HG02938 (cell line): ENCODE results near the gene NKIRAS2.

ENCODE experiments used
- ATAC-seq: cut with Tn5 transposase; IDR thresholded peaks from one replicate; pipeline ENCODE4 v1.9.1; 2021; ENCODE audit warnings: mild to moderate bottlenecking, moderate library complexity; ENCODE audit not compliant: unreplicated experiment

NKIRAS2 gene

DNA sequence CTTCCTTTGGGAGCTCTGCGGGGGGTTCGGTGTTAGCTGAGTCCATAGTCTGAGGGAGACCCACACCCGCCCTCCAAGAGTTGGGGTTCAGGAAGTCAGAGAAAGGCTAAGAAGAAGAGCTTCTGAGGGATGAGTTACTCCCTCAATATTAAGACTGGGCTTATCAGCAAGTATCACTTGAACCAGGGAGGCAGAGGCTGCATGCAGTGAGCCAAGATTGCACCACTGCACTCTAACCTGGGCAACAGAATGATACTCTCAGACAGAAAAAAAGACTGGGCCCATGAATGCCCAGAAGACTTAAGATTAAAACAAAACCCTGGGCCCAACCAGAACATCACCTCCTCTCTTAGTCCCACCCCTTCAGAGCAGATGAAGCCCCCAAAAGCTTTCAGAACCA is 6.0 kb downstream of the NKIRAS2 start:
- no peak for ATAC-seq

DNA sequence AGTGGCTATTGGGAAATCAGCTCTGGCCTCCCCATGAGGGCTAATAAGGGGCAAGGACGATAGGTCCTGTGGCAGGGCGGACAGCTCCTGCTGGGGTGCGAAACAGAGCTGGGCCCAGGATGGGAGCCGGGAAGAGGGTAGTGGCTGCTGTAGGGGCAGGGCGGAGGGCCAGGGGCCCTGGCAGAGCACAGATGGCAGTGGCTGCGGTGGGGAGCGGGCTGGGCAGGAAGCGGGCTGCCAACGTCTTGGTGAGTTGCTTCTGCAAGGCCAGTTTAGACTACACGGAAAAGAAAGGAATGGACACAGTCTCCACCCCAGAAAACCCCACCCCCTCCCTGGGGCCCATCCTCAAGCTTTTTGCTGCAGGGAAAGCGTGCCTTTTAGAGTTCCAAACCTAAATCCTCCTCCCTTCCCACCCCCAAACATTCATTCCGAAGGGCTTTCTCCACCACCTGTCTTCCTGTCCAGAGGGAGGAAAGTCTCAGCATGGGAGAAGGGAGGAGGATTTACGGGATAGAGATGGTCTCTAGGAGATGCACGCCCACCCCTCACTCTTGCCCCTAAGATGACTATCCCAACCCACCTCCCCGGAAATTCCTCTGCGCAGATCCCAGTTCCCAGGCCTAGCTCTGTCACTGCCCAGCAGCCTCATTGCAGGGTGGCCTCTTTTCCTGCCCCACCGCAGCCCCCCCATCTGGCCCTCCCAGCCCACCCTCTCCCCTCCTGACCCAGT is 7.1 kb downstream of the NKIRAS2 start:
- no peak for ATAC-seq

DNA sequence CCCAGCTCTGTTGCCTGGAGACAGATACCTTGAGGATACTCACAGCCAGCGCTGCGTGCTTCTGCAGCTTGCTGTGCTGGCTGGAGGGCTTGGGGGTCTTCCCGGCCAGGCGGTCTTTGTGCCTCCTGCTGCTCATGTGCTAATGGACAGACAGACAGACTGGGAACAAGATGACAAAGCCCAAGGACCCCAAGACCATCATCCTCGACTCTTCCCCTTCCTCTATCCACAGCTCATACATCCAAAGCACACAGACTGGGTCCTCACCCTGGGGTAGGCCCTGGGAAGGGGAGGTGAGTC is 7.7 kb downstream of the NKIRAS2 start:
- ATAC-seq, result no peak

DNA sequence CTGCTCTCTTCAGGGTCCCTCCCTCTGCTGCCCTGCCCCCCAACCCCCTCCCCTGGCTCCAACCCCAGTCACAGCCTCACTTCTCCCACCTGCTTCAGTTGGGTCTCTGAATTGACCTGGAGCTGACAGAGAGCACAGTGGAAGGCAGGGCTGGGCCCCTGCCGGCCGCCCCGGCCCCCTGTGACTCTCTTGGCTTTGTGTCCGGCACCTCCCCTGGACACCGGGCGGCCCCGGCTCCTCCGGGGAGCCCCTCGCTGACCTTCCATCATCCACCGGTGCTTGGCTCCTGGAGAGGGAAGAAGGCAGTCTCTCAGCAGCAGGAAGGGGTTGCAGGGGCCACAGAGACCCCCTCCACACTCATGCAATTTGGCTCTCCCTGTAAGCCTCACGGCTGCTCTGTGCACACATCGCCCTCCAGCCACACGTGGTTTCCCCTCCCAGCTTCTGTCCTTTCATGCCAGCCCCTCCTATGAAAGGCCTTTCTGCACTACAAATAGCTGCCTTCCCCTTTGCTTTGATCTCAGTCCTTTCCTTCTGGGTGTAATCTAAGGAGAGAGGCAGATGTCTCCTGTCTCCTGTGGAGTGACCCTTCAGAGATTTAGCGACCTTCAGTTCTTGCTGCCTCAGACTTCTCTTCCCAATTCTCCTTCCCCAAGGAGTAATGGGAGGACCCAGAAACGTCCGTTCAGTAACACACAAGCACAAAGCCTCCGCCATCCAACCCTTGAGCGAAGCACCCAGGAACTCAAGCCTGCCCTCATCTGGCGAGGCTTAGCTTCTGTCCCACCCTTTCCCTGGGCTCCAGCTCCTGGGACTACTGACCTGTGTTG is 8.3 kb downstream of the NKIRAS2 start:
- no peak for ATAC-seq

DNA sequence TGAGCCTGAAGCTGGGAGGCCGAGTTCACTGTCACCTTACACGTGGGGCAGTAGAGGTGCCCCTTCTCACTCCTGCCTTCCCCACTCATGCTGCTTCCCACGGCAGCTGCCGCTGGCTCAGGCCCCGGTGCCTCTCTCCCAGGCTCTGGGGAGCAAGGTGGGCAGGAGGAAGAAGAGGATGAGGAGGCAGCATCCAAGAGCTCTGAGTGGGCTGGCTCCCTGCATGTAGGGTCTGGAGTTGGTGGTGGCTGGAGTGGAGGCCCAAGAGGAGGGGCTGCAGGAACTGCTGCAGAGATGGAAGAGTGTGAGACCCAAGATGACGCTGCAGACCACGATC is 8.9 kb downstream of the NKIRAS2 start:
- no peak for ATAC-seq

DNA sequence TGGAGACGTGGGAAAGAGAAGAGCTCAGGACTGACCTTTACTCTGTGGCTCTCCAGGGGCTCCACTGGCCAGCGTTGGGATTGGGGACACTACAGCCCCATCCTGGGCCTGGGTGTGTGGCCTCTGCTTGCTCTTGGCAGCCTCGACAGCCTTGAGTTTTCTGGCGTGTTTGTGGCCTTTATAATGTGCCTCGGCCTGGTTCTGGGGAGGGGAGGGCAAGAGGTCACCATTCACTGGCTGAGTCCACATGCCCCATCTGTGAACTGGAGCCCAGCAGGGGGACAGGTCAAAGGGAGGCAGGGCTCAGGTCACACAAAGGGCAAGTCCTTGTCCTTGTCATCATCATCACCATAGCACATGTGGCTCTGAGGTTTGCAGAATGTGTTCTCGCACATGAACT is 11.7 kb downstream of the NKIRAS2 start:
- no peak for ATAC-seq

DNA sequence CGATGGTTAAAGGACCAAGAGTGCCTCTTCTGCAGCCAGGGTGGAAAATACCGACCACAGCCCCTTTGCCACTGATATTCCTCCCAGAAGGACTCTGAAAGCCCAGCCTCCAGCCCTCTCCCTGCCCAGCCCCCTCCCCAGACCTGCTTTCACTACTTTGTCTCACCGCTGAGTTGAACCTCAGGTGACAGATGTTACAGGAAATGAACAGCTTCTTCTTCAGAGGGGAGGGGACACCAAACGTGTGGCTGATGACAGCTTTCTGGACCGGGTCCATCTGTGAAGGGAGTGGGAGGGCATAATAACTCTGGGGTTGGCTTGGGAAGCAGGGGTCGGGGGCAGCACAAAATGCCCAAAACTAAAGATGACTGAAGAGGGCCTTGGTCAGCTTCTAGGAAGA is 14.2 kb downstream of the NKIRAS2 start:
- no peak for ATAC-seq

DNA sequence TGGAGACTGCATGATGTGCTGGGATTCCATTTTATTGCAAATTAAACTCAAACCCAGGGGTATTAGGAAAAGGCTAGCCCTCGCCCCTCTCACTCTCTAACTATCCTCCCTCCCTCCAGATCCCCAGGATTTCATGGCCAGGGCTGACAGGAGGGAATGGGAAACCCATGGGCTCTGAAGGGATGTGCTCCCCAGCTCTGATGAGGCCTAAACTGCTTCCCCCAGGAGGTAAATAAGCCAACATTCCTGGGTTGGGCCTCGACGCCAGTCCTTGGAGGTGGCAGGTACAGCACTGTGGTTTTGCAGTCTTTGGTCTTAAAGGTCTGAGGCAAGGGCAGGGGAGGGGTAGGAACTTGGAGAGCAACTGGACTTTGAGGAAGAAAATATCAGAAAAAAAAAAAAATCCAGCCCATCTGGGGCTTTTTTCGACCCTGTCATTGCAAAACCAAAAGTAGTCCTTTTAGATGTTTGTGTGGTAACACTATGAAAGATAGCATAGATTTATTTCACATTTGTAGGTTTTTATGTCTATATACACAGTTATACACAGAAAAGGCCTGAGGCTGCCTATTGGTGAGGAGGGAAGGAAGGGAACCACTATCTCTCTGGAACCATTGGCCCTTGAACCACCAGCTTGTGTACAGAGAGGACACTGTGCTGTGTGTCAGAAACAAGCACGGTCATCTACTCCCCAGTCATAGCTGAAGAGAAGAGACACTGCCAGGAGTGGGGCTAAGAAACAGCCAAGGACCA is 18.5 kb downstream of the NKIRAS2 start:
- ATAC-seq, result no peak

DNA sequence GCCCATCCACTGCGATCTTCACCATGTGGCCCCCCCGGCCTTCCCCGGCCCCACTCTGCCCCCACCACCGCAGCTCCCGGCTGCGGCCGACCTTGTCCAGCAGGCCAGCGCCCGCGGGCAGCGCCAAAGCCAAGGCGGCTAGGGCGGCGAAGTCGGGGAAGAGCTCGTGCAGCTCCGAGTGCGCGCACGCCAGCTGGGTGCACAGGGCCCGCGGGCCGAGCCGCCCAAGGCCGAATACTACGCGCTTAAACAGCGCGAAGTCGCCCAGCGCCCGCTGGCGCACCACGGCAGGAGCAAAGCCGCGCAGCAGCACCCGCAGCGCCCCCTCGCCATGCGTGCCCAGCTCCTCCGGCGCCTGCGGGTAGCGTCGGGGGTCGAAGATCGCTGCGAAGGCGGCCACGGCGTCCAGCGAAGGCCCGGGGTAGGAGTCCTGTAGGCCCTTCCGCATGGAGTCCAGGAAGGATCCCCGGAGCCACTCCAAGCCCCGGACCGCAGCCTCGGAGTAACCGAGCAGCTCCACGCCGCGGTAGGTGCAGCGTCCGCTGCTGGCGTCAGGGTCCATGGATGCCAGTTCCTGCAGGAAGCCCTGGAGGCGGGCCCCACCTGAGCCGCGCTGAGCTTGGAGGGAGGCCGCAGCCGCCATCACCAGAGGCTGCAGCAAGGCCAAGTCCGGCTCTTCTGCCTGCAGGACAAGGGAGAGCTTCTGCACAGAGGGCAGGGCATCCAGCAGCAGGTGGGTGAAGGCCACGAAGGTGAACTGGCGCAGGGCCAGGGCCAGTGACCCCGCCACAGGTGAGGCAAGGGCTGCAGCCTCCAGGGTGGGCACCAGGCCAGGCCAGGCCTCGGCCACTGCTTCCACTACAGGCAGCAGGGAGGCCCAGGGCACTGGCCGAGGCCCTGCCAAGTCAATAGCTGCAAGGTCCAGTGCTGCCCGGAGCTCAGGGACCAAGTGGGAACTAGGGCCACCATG is 20.2 kb downstream of the NKIRAS2 start:
- no peak for ATAC-seq

DNA sequence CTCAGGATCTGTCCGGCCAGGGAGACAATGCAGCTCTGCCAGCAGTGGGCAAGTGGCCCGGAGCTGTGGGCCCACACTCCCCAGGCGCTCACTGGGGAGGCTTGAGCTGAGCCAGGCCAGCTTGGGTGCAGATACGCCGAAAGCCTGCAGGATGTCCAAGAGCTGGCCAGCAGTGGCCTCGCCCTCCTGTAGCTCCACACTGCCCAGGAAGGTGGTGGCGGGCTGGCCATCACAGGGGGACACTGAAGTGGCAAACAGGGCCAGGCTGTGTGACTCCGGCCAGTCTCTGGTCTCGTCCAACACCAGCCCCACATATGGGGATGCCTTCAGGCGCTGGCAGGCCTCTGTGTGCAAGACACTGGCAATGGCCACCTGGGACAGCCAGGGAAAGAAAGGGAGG is 20.9 kb downstream of the NKIRAS2 start:
- no peak for ATAC-seq

DNA sequence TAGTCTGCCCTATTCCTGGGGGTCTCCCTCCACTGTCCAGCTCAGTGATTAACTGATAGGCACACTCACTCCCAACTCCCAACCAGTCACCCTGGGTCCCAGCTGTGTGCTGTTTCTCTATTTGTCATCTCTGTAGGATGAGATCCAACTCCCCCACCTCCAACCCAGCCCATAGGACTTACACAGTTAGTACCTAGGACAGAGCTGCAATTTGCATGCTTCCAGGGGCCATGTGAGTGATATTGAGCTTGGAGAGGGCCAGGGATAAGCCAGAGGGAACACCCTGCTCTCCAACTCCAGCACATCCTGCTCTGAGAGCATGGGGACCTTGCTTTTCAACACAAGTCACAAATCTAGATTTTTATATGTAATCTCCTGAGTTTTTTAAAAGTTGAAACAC is 21.7 kb downstream of the NKIRAS2 start:
- ATAC-seq, result no peak

DNA sequence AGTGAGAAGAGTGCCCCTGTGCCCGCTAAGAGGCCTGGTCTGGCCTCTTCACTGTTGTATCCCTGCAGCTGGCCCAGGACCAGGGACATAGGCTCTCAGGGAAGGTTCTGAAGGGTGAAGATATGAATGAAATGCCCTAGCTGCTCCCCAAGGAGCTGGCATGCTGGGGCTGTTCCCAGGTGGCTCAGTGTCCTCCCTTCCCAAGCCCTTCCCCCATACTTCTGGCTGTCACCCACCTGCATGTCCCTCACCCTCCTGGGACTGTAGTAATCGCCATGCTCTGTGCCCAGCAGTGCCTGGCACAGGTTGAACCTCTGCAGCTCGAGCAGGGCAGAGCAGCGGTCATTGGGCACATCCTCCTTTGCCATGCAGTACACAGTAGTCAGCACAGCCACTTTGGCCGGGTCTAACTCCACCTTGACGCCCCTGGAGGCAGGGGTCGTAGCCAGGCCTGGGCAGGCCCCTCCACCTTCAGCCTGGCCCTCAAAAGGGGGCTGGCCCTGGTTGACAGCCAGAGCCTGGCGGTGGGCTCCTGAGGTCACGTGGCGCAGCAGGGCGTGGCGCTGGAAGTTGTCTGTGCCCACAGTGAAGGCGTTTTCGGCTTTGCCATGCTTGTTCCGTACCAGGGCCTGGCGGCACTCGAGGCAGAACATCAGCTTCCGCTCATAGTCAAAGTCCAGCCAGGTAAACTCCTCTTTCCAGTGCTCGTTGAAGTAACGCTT is 22.9 kb downstream of the NKIRAS2 start:
- ATAC-seq, result no peak

DNA sequence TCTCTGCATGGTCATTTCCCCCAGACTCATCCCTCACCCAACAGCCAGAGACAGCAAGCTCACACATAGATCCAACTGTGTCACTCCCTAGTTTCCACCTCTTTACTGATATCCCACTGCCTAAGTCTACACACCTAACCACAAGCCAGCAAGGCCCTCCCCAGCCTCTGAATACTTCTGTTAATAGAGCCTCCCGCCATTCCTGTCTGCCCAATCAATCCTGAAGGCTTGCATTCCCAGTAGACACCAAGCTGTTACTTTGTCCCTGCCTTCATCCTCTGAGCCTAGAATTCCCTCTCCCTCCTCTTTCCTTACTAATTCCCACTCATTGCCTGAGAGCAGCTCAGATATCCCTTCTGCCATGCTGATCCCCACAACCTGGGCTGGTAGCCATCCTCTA is 25.8 kb downstream of the NKIRAS2 start:
- ATAC-seq, result no peak

DNA sequence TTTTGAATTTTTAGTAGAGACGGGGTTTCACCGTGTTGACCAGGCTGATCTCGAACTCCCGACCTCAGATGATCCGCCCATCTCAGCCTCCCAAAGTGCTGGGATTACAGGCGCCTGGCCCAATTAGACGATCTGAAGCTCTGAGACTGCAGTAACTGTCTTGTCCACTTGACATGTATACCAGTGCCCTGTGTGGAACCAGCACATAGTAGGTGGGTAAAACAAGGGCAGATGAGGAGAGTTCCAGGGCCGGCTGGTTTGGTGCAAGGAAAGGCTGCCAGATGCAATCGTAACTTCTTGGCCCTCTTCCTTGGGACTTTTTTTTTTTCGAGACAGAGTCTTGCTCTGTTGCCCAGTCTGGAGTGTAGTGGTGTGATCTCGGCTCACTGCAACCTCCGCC is 27.5 kb downstream of the NKIRAS2 start:
- ATAC-seq, result no peak

DNA sequence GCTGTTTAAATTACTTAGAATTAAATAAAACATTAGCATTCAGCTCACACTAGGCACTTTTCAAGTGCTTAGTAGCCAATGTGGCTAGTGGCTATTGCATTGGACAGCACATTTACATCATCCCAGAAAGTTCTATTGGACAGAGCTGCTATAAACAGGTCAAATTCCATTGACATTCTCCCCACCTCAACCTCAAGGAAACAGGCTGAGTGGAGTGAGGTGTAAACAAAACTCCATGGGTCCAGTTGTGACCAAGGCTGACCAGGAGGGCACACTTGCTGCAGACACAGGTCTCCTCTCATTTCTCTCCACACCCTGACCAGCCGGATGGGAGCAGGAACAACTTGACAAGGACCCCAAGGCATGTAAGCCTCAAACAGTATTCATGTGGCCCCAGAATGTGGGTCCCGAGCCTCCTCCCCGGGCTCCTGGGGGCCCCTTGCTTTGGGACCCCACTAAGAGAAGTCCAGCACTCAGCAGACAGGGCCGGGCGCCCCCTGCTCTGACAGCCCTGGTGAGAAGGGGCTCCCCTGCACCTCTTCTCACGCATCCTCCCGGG is 30.0 kb downstream of the NKIRAS2 start:
- no peak for ATAC-seq

DNA sequence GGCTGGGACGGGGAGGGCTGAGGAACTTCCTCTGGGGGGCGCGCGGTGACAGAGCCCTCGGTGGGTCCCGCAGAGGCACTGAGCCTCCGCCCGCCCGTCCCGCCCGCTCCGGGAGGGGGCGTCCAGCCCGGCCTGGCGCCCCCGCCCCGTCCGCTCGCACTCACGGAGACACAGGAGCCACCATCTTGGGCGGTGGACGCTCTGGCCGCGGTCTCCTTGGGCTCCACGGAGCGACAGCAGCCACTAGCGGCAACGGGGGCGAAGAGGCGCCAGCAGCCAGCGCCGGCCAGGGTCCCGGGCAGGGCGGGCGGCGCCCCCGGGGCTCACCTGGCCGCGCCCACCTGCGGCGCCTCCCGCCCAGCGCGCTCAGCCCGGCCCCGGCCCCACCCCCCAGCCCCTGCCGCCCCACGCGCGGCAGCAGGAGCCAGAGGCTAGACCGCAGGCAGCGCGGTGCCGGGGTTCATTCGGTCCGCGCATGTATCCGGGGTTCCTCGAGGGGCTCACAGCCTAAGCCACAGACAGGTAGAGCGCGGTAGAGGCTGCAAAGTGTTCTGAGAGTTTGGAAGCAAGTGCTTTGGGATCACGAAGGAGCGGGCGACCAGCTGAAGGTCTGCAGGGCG is 30.6 kb downstream of the NKIRAS2 start, which contains the start of gene C17orf113:
Gene C17orf113, minus strand, starts transcription at position 209 of the 620 bp plus-strand sequence. CDS start 7,225 bp downstream, outside the sequence.
- no peak for ATAC-seq

DNA sequence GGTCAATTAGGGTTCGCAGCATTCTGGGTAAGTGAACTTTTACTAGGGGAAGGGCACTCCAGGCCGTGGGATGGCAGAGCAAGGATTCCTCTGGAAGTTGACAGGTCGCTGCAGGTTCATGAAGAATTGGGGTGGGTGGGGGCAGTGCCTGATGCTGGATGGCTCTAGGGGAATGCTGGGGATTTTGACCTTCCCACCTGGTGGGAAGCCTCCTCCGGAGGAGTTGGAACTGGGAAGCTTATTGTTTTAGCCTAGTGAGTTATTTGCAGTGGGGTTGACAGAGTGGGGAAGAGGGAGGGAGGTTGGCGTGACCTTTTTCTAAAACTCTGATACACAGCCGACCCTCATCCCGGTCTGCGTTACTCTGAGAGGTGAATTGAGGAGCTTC is 31.1 kb downstream of the NKIRAS2 start:
- no peak for ATAC-seq

DNA sequence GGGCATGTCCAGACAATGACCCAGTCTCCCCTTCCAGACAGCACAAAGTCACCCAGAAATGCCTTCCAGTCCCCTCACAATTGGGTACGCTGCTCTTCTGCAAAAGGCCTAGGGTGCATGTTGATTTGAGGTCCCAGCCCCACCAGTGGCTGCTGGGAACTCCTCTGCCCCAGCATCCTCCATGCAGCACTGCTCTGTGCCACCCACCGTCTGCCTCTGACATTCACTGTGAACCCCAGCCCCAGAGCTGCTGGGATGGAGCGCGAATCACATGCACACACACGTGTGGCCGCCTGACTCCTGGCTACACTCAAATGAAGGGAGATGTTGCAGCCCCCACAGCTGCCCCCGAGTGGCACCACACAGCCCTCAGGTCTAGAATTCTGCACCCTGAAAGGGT is 31.8 kb downstream of the NKIRAS2 start:
- no peak for ATAC-seq

DNA sequence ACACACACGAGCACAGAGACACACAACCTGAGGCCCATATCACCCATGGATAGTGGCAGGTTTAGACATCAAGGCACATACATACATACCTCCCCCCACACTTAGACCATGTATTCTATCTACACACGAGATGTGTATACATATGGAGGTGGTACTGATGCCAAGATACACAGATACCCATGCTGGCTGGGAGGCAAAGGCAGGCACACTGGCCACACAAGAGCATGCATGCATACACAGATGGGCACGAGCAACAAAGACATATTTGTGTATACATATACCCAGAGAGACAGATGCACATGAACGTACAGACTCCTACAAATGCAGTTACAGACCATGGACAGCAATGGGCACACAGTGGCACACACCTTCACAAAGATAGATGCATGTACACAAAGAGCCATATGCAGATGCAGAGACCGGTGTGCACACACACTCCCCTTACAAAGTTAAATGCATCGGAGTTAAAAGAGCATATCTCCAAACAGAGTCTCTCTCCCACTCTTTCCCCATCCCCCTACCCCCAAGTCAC is 32.5 kb downstream of the NKIRAS2 start:
- no peak for ATAC-seq
